Psoas muscle (tissue), 8 donors: ENCODE data around the gene SDCCAG8. TPM values are rescaled to one million over a fixed set of nuclear protein-coding genes. Genes with fewer than 3 reads are reported as not detected.

Source experiments
- ATAC-seq, 4 donors: fragments of 200-7000 bp; cut with Tn5 transposase; one replicate each; pipeline ENCODE4 v1.9.1; 2020; ENCODE audit warnings: moderate library complexity in 3 of 4, mild to moderate bottlenecking in 2 of 4
- DNase-seq, 2 donors: peaks; one replicate each; pipeline ENCODE4 v3.0.0-alpha.2; 2020
- H3K27ac ChIP-seq: fragments of 200-600 bp; one replicate; pipeline ENCODE4 v1.8.0; 2022
- H3K27me3 ChIP-seq, 3 donors: fragments of 200-600 bp in 1 of 3; one replicate each; pipeline versions ENCODE4 v1.6.1 to v1.8.0; 2013 to 2022; ENCODE audit warnings: low read length in 2 of 3, mild to moderate bottlenecking in 2 of 3, moderate library complexity in 1 of 3; ENCODE audit not compliant: insufficient read depth in 3 of 3
- H3K36me3 ChIP-seq, 2 donors: fragments of 200-600 bp in 1 of 2; one replicate each; pipeline versions ENCODE4 v1.6.1 to v1.8.0; 2013 to 2022; ENCODE audit warnings: low read depth in 1 of 2, mild to moderate bottlenecking in 1 of 2, moderate library complexity in 1 of 2; ENCODE audit not compliant: insufficient read depth in 1 of 2
- H3K4me1 ChIP-seq: fragments of 200-600 bp; one replicate; pipeline ENCODE4 v1.8.0; 2022
- H3K4me3 ChIP-seq: fragments of 200-600 bp; one replicate; pipeline ENCODE4 v1.8.0; 2022; ENCODE audit warnings: mild to moderate bottlenecking
- H3K9me3 ChIP-seq: fragments of 200-600 bp; one replicate; pipeline ENCODE4 v1.8.0; 2022
- WGBS, 3 donors: extraction: QIAGEN DNeasy Blood & Tissue Kit; methylation state at CpG; one replicate each; pipeline versions ENCODE4 v1.1.6 to v1.1.7; 2013; 5-methylcytosine and 5-hydroxymethylcytosine counted together
- intact Hi-C, 2 donors: fragments of 100-400 bp; cut with DNase I; formaldehyde crosslinking; loops; one replicate each; pipeline versions ENCODE4 v1.11.0 to v1.14.2; 2022
- polyA plus RNA-seq, 3 donors: library from polyadenylated mRNA; stranded (reverse); fragments of 200-250 nt; gene quantifications; one replicate each; pipeline ENCODE4 v1.2.3, GENCODE V29; 2013
- total RNA-seq, 4 donors: library from RNA; stranded (reverse); fragmentation: NEBNext Ultra II Directional in 2 of 4; extraction: Animal tissue kit (Norgen Biotek cat#: 25700) in 2 of 4; gene quantifications; one replicate each; pipeline versions ENCODE4 v1.2.1 to v1.2.4, GENCODE V29; 2021 to 2023
- TF ChIP-seq, protein P1 (sequence below): fragments of 200-600 bp; IDR thresholded peaks from one replicate; pipeline ENCODE4 v1.8.0; 2022; ENCODE audit warnings: antibody characterized with exemption
- donor health status: healthy with polysubstance abuse.
- donor health status: DM: no; HTN: no; CAD: no; lungs with moderate emphysema.
- donor health status: Bipolar disorder and iron deficiency.
- donor health status: healthy.
- donor health status: DM: yes; HTN: yes; CAD: no.
- donor health status: DM: no; HTN: no; CAD: no.
- donor health status: DM: no; HTN: no; CAD: no.
- donor health status: DM: yes; HTN: yes; CAD: no.

The SDCCAG8 gene
- total and polyA plus RNA-seq, 7 donors = 6.4 to 27.6 (median 20.9) TPM

DNA sequence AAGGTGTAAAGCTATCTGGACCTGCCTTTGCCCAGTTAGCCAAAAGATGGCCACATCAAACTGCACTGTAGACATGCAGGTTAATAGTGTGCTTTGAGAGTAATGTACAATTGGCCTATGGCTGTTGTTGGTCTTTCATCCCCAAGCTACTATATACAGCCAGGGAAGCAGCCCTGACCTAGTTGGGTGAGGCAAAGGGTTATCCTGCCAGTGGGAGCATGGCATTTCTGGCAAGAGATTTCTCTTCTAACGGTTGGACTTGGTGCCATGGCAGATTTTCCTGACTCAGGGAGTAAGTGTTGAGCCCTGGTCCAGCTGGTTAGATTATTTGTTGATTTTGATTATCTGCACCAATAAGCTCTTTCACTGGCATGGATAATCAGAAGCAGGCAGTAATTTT, 119.8 kb downstream of the SDCCAG8 start:
- Histone ChIP-seq H3K36me3 (peaks cover 3 to 19% of the 10 kb centered on the region in 2 donors), H3K4me1 (peaks cover 4% of the 10 kb centered on the region), H3K4me3 (no peak overlapping the region), H3K9me3 (no peaks in the 10 kb centered on the region), H3K27me3 (no peaks in the 10 kb centered on the region), H3K27ac (no peak overlapping the region)
- peak in 3 of 4 donors; percentile 68 to 85 (median 78) for ATAC-seq
- TF ChIP-seq, protein P1, sequence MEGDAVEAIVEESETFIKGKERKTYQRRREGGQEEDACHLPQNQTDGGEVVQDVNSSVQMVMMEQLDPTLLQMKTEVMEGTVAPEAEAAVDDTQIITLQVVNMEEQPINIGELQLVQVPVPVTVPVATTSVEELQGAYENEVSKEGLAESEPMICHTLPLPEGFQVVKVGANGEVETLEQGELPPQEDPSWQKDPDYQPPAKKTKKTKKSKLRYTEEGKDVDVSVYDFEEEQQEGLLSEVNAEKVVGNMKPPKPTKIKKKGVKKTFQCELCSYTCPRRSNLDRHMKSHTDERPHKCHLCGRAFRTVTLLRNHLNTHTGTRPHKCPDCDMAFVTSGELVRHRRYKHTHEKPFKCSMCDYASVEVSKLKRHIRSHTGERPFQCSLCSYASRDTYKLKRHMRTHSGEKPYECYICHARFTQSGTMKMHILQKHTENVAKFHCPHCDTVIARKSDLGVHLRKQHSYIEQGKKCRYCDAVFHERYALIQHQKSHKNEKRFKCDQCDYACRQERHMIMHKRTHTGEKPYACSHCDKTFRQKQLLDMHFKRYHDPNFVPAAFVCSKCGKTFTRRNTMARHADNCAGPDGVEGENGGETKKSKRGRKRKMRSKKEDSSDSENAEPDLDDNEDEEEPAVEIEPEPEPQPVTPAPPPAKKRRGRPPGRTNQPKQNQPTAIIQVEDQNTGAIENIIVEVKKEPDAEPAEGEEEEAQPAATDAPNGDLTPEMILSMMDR = no peak
- intact Hi-C loops = loop anchor here in 1 of 2 donors (1.0 kb wide), 1 partner anchor 22 kb away; no protein-coding TSS in a partner anchor
- DNase-seq = no peak
- 24 to 47% (median 39%) methylated on average over 1 of the region's 1 CpG for WGBS, 3 donors

DNA sequence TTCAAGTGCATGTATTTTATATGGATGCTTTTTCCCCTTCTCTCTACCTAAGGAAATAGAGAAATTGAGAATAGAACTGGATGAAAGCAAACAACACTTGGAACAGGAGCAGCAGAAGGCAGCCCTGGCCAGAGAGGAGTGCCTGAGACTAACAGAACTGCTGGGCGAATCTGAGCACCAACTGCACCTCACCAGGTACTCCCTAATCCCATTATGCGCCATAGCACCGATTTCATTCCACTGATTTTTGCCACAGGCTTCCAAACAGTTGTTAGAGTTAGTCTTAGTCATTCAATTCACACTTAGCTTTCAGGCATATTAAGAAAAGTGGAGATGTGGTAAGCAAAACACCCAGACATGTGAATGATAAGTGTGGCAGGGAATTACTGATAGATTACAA, 122.8 kb downstream of the SDCCAG8 start:
- Histone ChIP-seq H3K4me1 (peaks cover 4% of the 10 kb centered on the region), H3K4me3 (no peak overlapping the region), H3K9me3 (no peaks in the 10 kb centered on the region), H3K27me3 (no peaks in the 10 kb centered on the region), H3K36me3 (peaks cover 3 to 26% of the 10 kb centered on the region in 2 donors), H3K27ac (no peak overlapping the region)
- DNase-seq (no peak), ATAC-seq (no peak)
- 81 to 84% (median 84%) methylated on average over 3 of the region's 3 CpGs for WGBS, 3 donors
- intact Hi-C loops = no loop called here
- TF ChIP-seq, protein P1 = no peak

DNA sequence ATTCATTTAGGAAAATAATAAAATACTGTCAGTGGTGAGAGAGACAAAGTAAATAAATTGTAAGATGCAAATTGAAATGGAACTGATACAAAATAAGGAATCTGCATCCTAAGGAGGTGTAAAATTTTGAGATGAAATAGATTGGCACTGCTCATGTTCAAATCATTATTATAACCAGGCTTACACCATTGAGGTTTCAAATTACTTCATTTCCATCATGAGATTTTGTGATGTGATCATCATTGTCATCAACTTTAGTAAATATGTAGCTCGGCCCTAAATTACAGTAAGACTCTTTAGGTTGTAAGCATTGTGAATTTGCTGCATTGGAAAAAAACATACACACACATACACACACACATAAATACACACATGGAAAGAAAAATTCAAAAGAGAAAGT, 123.4 kb downstream of the SDCCAG8 start:
- 87 to 98% (median 92%) methylated on average over 1 of the region's 1 CpG for WGBS, 3 donors
- Histone ChIP-seq H3K36me3 (peaks cover 3 to 26% of the 10 kb centered on the region in 2 donors), H3K4me1 (peaks cover 4% of the 10 kb centered on the region), H3K4me3 (no peak overlapping the region), H3K9me3 (no peaks in the 10 kb centered on the region), H3K27me3 (no peaks in the 10 kb centered on the region), H3K27ac (no peak overlapping the region)
- intact Hi-C loops = no loop called here
- TF ChIP-seq, protein P1 = no peak
- no peak for ATAC-seq
- no peak for DNase-seq

DNA sequence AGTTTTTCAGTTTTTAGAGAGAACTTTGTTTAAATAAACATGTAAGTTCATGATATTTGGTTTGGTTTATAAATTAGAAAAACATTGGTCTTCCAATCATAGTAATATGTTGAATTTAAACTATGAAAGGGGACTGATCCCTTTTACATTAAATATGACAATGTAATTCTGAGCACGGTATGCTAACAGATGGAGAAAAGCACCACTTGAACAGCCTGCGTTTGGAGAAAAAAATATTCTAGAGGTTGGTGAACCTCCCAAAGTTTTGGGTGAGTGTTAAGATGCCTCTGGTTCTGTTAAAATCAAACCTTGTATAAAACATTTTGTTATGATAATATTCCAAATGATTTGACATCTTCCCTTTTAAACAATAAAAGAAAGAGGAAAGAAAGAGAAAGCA, 123.9 kb downstream of the SDCCAG8 start:
- no peak for ATAC-seq
- Histone ChIP-seq H3K9me3 (no peaks in the 10 kb centered on the region), H3K27me3 (no peaks in the 10 kb centered on the region), H3K4me3 (no peak overlapping the region), H3K4me1 (peaks cover 4% of the 10 kb centered on the region), H3K27ac (no peak overlapping the region), H3K36me3 (peaks cover 3 to 30% of the 10 kb centered on the region in 2 donors)
- 91 to 93% (median 93%) methylated on average over 2 of the region's 2 CpGs for WGBS, 3 donors
- TF ChIP-seq, protein P1 = no peak
- intact Hi-C loops = no loop called here
- DNase-seq = no peak

DNA sequence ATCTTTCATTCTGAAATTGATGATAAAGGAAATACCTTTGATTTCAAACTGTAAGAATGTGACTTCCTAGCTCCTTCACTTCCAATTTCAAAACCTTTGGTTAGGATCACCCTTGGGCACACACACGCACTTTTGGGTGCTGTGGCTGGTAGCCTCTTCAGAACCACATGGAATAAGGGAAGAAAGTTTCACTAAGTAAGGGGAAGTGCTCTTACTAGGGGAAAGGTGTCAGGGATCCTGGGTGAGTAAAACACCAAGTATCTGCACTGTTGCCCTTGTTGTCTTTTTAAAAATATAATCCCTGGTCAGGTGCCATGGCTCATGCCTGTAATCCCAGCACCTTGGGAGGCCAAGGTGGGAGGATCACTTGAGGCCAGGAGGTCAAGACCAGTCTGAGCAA, 132.4 kb downstream of the SDCCAG8 start:
- Histone ChIP-seq H3K27ac (no peak overlapping the region), H3K4me1 (peaks cover 8% of the 10 kb centered on the region), H3K4me3 (no peak overlapping the region), H3K36me3 (peaks cover 0 to 6% of the 10 kb centered on the region in 2 donors), H3K9me3 (no peaks in the 10 kb centered on the region), H3K27me3 (no peaks in the 10 kb centered on the region)
- TF ChIP-seq, protein P1 = no peak
- WGBS, 3 donors = 99 to 100% (median 100%) methylated on average over 1 of the region's 1 CpG
- intact Hi-C loops = no loop called here
- no peak for DNase-seq
- ATAC-seq = no peak
